H9 (cell line): Measurements from ENCODE around the gene PPP1R13B. TPM values are rescaled to one million over a fixed set of nuclear protein-coding genes. Genes with fewer than 3 reads are reported as not detected.

Source experiments
- DNase-seq: peaks from one replicate; pipeline ENCODE4 v3.0.0-alpha.2; 2017
- H2AFZ ChIP-seq: one replicate; pipeline ENCODE4 v1.6.1; 2013; ENCODE audit warnings: mild to moderate bottlenecking, low read length, control low read depth, moderate library complexity
- H2AK5ac ChIP-seq: 2 replicates; pipeline ENCODE4 v1.6.1; 2013; ENCODE audit warnings: low read length, control low read depth, mixed read lengths; ENCODE audit not compliant: insufficient read length
- H2BK120ac ChIP-seq: one replicate; pipeline ENCODE4 v1.6.1; 2013; ENCODE audit warnings: low read depth, mild to moderate bottlenecking, low read length, control low read depth, inconsistent platforms; ENCODE audit not compliant: poor library complexity, severe bottlenecking
- H2BK12ac ChIP-seq: 2 replicates; pipeline ENCODE4 v1.6.1; 2013; ENCODE audit warnings: low read length, control low read depth, mixed read lengths, low read depth; ENCODE audit not compliant: insufficient read length
- H2BK15ac ChIP-seq: 2 replicates; pipeline ENCODE4 v1.6.1; 2013; ENCODE audit warnings: low read depth, low read length, control low read depth
- H2BK20ac ChIP-seq: one replicate; pipeline ENCODE4 v1.6.1; 2013; ENCODE audit warnings: low read depth, mild to moderate bottlenecking, low read length, control low read depth, inconsistent platforms; ENCODE audit not compliant: poor library complexity, severe bottlenecking
- H2BK5ac ChIP-seq: 2 replicates; pipeline ENCODE4 v1.6.1; 2013; ENCODE audit warnings: low read length, control low read depth, mixed read lengths; ENCODE audit not compliant: insufficient read length
- H3K14ac ChIP-seq: 2 replicates; pipeline ENCODE4 v1.6.1; 2013; ENCODE audit warnings: low read length, control low read depth; ENCODE audit not compliant: insufficient read depth
- H3K18ac ChIP-seq: 2 replicates; pipeline ENCODE4 v1.6.1; 2013; ENCODE audit warnings: low read depth, mild to moderate bottlenecking, mixed read lengths, low read length, control low read depth; ENCODE audit not compliant: insufficient read length
- H3K23ac ChIP-seq: 2 replicates; pipeline ENCODE4 v1.6.1; 2013; ENCODE audit warnings: low read length, control low read depth, mixed read lengths, low read depth; ENCODE audit not compliant: insufficient read length
- H3K23me2 ChIP-seq: 2 replicates; pipeline ENCODE4 v1.6.1; 2013; ENCODE audit warnings: low read depth, mild to moderate bottlenecking, mixed read lengths, low read length, control low read depth; ENCODE audit not compliant: insufficient read length, poor library complexity, severe bottlenecking
- H3K27ac ChIP-seq: 2 replicates; pipeline ENCODE4 v1.5.1; 2013; ENCODE audit warnings: low read length, control low read depth, mixed read lengths, low read depth; ENCODE audit not compliant: insufficient read length
- H3K27me3 ChIP-seq: 2 replicates; pipeline ENCODE4 v1.6.1; 2013; ENCODE audit warnings: low read length, control low read depth, inconsistent platforms; ENCODE audit not compliant: insufficient read depth
- H3K4ac ChIP-seq: 2 replicates; pipeline ENCODE4 v1.6.1; 2013; ENCODE audit warnings: low read depth, mild to moderate bottlenecking, control low read depth, inconsistent platforms, low read length, moderate library complexity
- H3K4me1 ChIP-seq: 2 replicates; pipeline ENCODE4 v1.6.1; 2013; ENCODE audit warnings: low read length, control low read depth, inconsistent platforms; ENCODE audit not compliant: insufficient read depth
- H3K4me2 ChIP-seq: 2 replicates; pipeline ENCODE4 v1.6.1; 2013; ENCODE audit warnings: low read length, control low read depth, mixed read lengths; ENCODE audit not compliant: insufficient read length, insufficient read depth
- H3K56ac ChIP-seq: 2 replicates; pipeline ENCODE4 v1.6.1; 2013; ENCODE audit warnings: low read depth, mild to moderate bottlenecking, mixed read lengths, low read length, control low read depth; ENCODE audit not compliant: insufficient read length
- H3K79me1 ChIP-seq: 2 replicates; pipeline ENCODE4 v1.6.1; 2013; ENCODE audit warnings: low read depth, mild to moderate bottlenecking, moderate library complexity, low read length, control low read depth, inconsistent platforms; ENCODE audit not compliant: insufficient read depth, poor library complexity, severe bottlenecking
- H3K79me2 ChIP-seq: 2 replicates; pipeline ENCODE4 v1.6.1; 2013; ENCODE audit warnings: low read length, control low read depth, inconsistent platforms; ENCODE audit not compliant: insufficient read depth
- H3K9ac ChIP-seq: 2 replicates; pipeline ENCODE4 v1.6.1; 2013; ENCODE audit warnings: low read length, control low read depth, mixed read lengths; ENCODE audit not compliant: insufficient read length; ENCODE audit errors: extremely low read depth
- H3K9me3 ChIP-seq: one replicate; pipeline ENCODE4 v1.6.1; 2013; ENCODE audit warnings: low read depth, low read length, inconsistent platforms; ENCODE audit not compliant: control insufficient read depth
- H3T11ph ChIP-seq: one replicate; pipeline ENCODE4 v1.6.1; 2013; ENCODE audit warnings: mild to moderate bottlenecking, low read length, control low read depth, inconsistent platforms
- H4K20me1 ChIP-seq: one replicate; pipeline ENCODE4 v1.6.1; 2013; ENCODE audit not compliant: control insufficient read depth, insufficient read length, insufficient read depth
- H4K5ac ChIP-seq: 2 replicates; pipeline ENCODE4 v1.6.1; 2013; ENCODE audit warnings: low read depth, mild to moderate bottlenecking, mixed read lengths, low read length, control low read depth; ENCODE audit not compliant: insufficient read length
- H4K8ac ChIP-seq: replicated peaks from 2 replicates; pipeline ENCODE4 v1.6.1; 2013; ENCODE audit warnings: low read length, control low read depth, mixed read lengths, low read depth; ENCODE audit not compliant: insufficient read length
- H4K91ac ChIP-seq: 2 replicates; pipeline ENCODE4 v1.6.1; 2013; ENCODE audit warnings: low read depth, mild to moderate bottlenecking, moderate library complexity, mixed read lengths, low read length, control low read depth; ENCODE audit not compliant: insufficient read length
- H3K27ac Mint-ChIP-seq, 3 experiments: 2 replicates in 2 of 3; 3 replicates in 1 of 3; pipeline ENCODE4 v1.8.0; 2020 to 2021; ENCODE audit warnings: mixed read lengths in 3 of 3, mild to moderate bottlenecking in 1 of 3, moderate library complexity in 1 of 3
- H3K27me3 Mint-ChIP-seq: 2 replicates; pipeline ENCODE4 v1.8.0; 2021; ENCODE audit warnings: low read depth, mild to moderate bottlenecking, moderate library complexity, mixed read lengths
- H3K36me3 Mint-ChIP-seq, 3 experiments: 2 replicates in 2 of 3; 3 replicates in 1 of 3; pipeline ENCODE4 v1.8.0; 2020 to 2021; ENCODE audit warnings: low read depth in 3 of 3, mixed read lengths in 3 of 3; ENCODE audit not compliant: insufficient read depth in 1 of 3
- H3K4me1 Mint-ChIP-seq, 2 experiments: 2 replicates each; pipeline ENCODE4 v1.8.0; 2020; ENCODE audit warnings: mixed read lengths in 2 of 2
- H3K4me3 Mint-ChIP-seq, 2 experiments: 2 replicates in 1 of 2; 3 replicates in 1 of 2; pipeline ENCODE4 v1.8.0; 2020 to 2021; ENCODE audit warnings: mild to moderate bottlenecking in 2 of 2, mixed read lengths in 2 of 2, moderate library complexity in 1 of 2
- H3K9me3 Mint-ChIP-seq, 2 experiments: 2 replicates in 1 of 2; 3 replicates in 1 of 2; pipeline ENCODE4 v1.8.0; 2020; ENCODE audit warnings: mild to moderate bottlenecking in 2 of 2, mixed read lengths in 2 of 2, moderate library complexity in 1 of 2
- CTCF ChIP-seq: fragments of 200-600 bp; sonication (generic); conservative IDR thresholded peaks from 3 replicates; pipeline ENCODE4 v1.8.0; 2021; ENCODE audit warnings: antibody characterized with exemption, mild to moderate bottlenecking
- WGBS: extraction: QIAGEN DNeasy Blood & Tissue Kit; methylation state at CpG from one replicate; pipeline ENCODE4 v1.1.7; 2013; ENCODE audit warnings: missing lambda C conversion rate, low lambda C conversion rate, mixed read lengths; ENCODE audit not compliant: insufficient read length; ENCODE audit errors: extremely low coverage; 5-methylcytosine and 5-hydroxymethylcytosine counted together
- total RNA-seq: library from RNA; stranded (reverse); gene quantifications from 2 replicates; pipeline ENCODE4 v1.2.1, GENCODE V29; 2021

The PPP1R13B gene
- total RNA-seq, 1 experiment from 2014 or later: 6.0 TPM

GRCh38 chr14:103839579-103839978, 7.8 kb downstream of the PPP1R13B start:
- H3K9me3 ChIP-seq: no peaks in the 10 kb centered on the region
- TF ChIP-seq CTCF: no peak
- Mint-ChIP-seq H3K9me3 (no peaks in the 10 kb centered on the region), H3K4me1 (peaks cover 4% of the 10 kb centered on the region in 2 experiments), H3K4me3 (no peak overlapping the region), H3K27ac (peak overlapping the region in 2 of 3 experiments; percentile 2 to 6; a peak in 1 of 7 replicates), H3K36me3 (no peaks in the 10 kb centered on the region), H3K27me3 (peaks cover 9% of the 10 kb centered on the region)
- no peak overlapping the region for H2AFZ ChIP-seq
- H3T11ph ChIP-seq: no peak overlapping the region
- H2BK5ac ChIP-seq: no peak overlapping the region
- H2BK12ac ChIP-seq: no peak overlapping the region
- H3K18ac ChIP-seq: no peak overlapping the region
- H2BK120ac ChIP-seq: no peak overlapping the region
- no peaks in the 10 kb centered on the region for H3K79me2 ChIP-seq
- H4K8ac ChIP-seq: no peak overlapping the region
- no peak overlapping the region for H2BK15ac ChIP-seq
- H3K4me2 ChIP-seq: no peak overlapping the region
- WGBS: no CpG with 5 or more reads among the region's 1 CpG
- H4K91ac ChIP-seq: no peak overlapping the region
- no peaks in the 10 kb centered on the region for H3K4me1 ChIP-seq
- H3K23me2 ChIP-seq: no peaks in the 10 kb centered on the region
- H3K23ac ChIP-seq: no peak overlapping the region
- H2BK20ac ChIP-seq: no peak overlapping the region
- H2AK5ac ChIP-seq: no peak overlapping the region
- H3K27me3 ChIP-seq: no peaks in the 10 kb centered on the region
- H3K27ac ChIP-seq: no peak overlapping the region
- H3K79me1 ChIP-seq: no peaks in the 10 kb centered on the region
- no peak overlapping the region for H3K56ac ChIP-seq
- no peak overlapping the region for H3K14ac ChIP-seq
- no peak overlapping the region for H4K5ac ChIP-seq
- H3K9ac ChIP-seq: no peak overlapping the region
- H3K4ac ChIP-seq: no peak overlapping the region
- no peak for DNase-seq
- no peaks in the 10 kb centered on the region for H4K20me1 ChIP-seq
